GM12878 (cell line): ENCODE data around the gene GLT1D1. TPM values are rescaled to one million over a fixed set of nuclear protein-coding genes. Genes with fewer than 3 reads are reported as not detected.
A peak's percentile ranks its signal among the peaks of the same experiment; 100 is the strongest.

Source experiments
- ATAC-seq: fragments of 200-7000 bp; cut with Tn5 transposase; 3 replicates; pipeline ENCODE4 v1.9.1; 2020; ENCODE audit warnings: mild to moderate bottlenecking, moderate library complexity
- BruUV-seq: library from RNA; stranded (reverse); fragments of 400-500 nt; replicated peaks from 2 replicates; lab custom pipeline; 2021; lab: Mats Ljungman, UMichigan
- CTCF ChIA-PET: fragments of 300-600 bp; sonication (Branson Sonifier 250); formaldehyde crosslinking; extraction: SDS; loops from one replicate; lab custom pipeline; 2021; ENCODE audit warnings: inconsistent platforms; lab: Yijun Ruan, JAX
- POLR2A ChIA-PET: fragments of 350-600 bp; formaldehyde crosslinking; extraction: SDS; loops from one replicate; lab custom pipeline; 2021; ENCODE audit warnings: inconsistent platforms; lab: Charles Lee
- RAD21 ChIA-PET: fragments of 300-600 bp; sonication (Branson Sonifier 250); formaldehyde crosslinking; loops from one replicate; lab custom pipeline; 2023; ENCODE audit warnings: antibody characterized with exemption; ENCODE audit not compliant: unreplicated experiment; lab: Charles Lee
- SMC1A ChIA-PET: fragments of 300-600 bp; sonication (Branson Sonifier 250); formaldehyde crosslinking; loops from one replicate; lab custom pipeline; 2023; ENCODE audit not compliant: unreplicated experiment, uncharacterized antibody; lab: Charles Lee
- DNase-seq: peaks from one replicate; pipeline ENCODE4 v3.0.0-alpha.2; 2011; ENCODE audit warnings: low read depth, low spot score
- FAIRE-seq: peaks from 3 replicates; lab custom pipeline; 2011; peaks lifted over from hg19 to GRCh38; lab: Jason Lieb, UNC
- H2AFZ ChIP-seq: 2 replicates; pipeline ENCODE4 v1.6.0; 2011; ENCODE audit warnings: low read depth, low read length, control low read depth; ENCODE audit not compliant: control insufficient read depth
- H3K27ac ChIP-seq: 2 replicates; pipeline ENCODE4 v1.5.1; 2011; ENCODE audit warnings: control low read depth; ENCODE audit not compliant: control insufficient read depth, insufficient read depth
- H3K27me3 ChIP-seq, 2 experiments: replicated peaks in 1 of 2; 2 replicates each; pipeline versions ENCODE4 v1.6.0 to v1.6.1; 2011; ENCODE audit warnings: low read length in 1 of 2; ENCODE audit not compliant: control insufficient read depth in 2 of 2, insufficient read depth in 2 of 2
- H3K36me3 ChIP-seq, 2 experiments: 2 replicates each; pipeline ENCODE4 v1.5.1; 2011; ENCODE audit warnings: low read length in 1 of 2; ENCODE audit not compliant: control insufficient read depth in 2 of 2, insufficient read depth in 2 of 2
- H3K4me1 ChIP-seq: 2 replicates; pipeline ENCODE4 v1.6.1; 2011; ENCODE audit warnings: mild to moderate bottlenecking, low read length, moderate library complexity, mixed read lengths; ENCODE audit not compliant: control insufficient read depth, insufficient read depth
- H3K4me2 ChIP-seq: 2 replicates; pipeline ENCODE4 v1.6.0; 2011; ENCODE audit warnings: control low read depth; ENCODE audit not compliant: control insufficient read depth, insufficient read depth
- H3K4me3 ChIP-seq: fragments of 200-600 bp; sonication (generic); 2 replicates; pipeline ENCODE4 v1.5.1; 2016
- H3K79me2 ChIP-seq: 2 replicates; pipeline ENCODE4 v1.6.0; 2011; ENCODE audit warnings: low read length; ENCODE audit not compliant: control insufficient read depth, insufficient read depth
- H3K9ac ChIP-seq: 2 replicates; pipeline ENCODE4 v1.8.0; 2011; ENCODE audit warnings: low read length, control low read depth, mixed read lengths; ENCODE audit not compliant: control insufficient read depth, insufficient read depth
- H3K9me3 ChIP-seq: replicated peaks from 3 replicates; pipeline ENCODE4 v1.5.1; 2011; ENCODE audit warnings: mild to moderate bottlenecking, low read length; ENCODE audit not compliant: control insufficient read depth, insufficient read depth
- H4K20me1 ChIP-seq: 2 replicates; pipeline ENCODE4 v1.6.0; 2011; ENCODE audit not compliant: control insufficient read depth, insufficient read depth
- ATF7 ChIP-seq: fragments of 450-650 bp; IDR thresholded peaks from 2 replicates; pipeline ENCODE4 v1.6.1; 2016; ENCODE audit warnings: low read depth, mild to moderate bottlenecking
- DPF2 ChIP-seq: fragments of 450-650 bp; IDR thresholded peaks from 2 replicates; pipeline ENCODE4 v1.6.1; 2017; ENCODE audit warnings: mild to moderate bottlenecking
- IRF4 ChIP-seq: IDR thresholded peaks from 2 replicates; pipeline ENCODE4 v1.6.1; 2011; ENCODE audit warnings: low read depth, low read length
- JUNB ChIP-seq: IDR thresholded peaks from 2 replicates; pipeline ENCODE4 v1.6.1; 2016; ENCODE audit warnings: antibody characterized with exemption, mild to moderate bottlenecking
- MTA2 ChIP-seq: fragments of 450-650 bp; IDR thresholded peaks from 2 replicates; pipeline ENCODE4 v1.6.1; 2016; ENCODE audit warnings: low read depth, mild to moderate bottlenecking, moderate library complexity
- MTA3 ChIP-seq: IDR thresholded peaks from 2 replicates; pipeline ENCODE4 v1.6.1; 2012; ENCODE audit warnings: low read length, inconsistent platforms, borderline replicate concordance
- RBBP5 ChIP-seq: fragments of 200-600 bp; sonication (generic); conservative IDR thresholded peaks from 2 replicates; pipeline ENCODE4 v1.6.1; 2016
- ZNF24 ChIP-seq: fragments of 450-650 bp; IDR thresholded peaks from 2 replicates; pipeline ENCODE4 v1.6.1; 2017; ENCODE audit warnings: antibody characterized with exemption, mild to moderate bottlenecking
- WGBS: methylation state at CpG from one replicate; pipeline ENCODE4 v1.1.6; 2016; ENCODE audit warnings: low lambda C conversion rate; ENCODE audit not compliant: insufficient replicate concordance, insufficient coverage; ENCODE audit errors: missing lambda C conversion rate; 5-methylcytosine and 5-hydroxymethylcytosine counted together
- in situ Hi-C: fragments of 300-500 bp; cut with MboI; formaldehyde crosslinking; loops from 9 replicates; pipeline ENCODE4 v1.14.3; 2018; ENCODE audit warnings: mixed read lengths
- intact Hi-C: fragments of 100-400 bp; cut with micrococcal nuclease; formaldehyde crosslinking; loops from one replicate; pipeline ENCODE4 v1.14.2; 2022; ENCODE audit not compliant: unreplicated experiment
- polyA plus RNA-seq, 11 experiments: library from polyadenylated mRNA; depleted of rRNA in 4 of 11; unstranded in 6 of 11; stranded (reverse) in 5 of 11; fragments of >200 nt; fragmentation: Nextera tagmentation in 4 of 11; fragmentation: Illumina TruSeq in 1 of 11; extraction: Ambion mirVana in 4 of 11; extraction: Trizol in 1 of 11; gene quantifications; 1 replicate in 1 of 11; 2 replicates in 10 of 11; pipeline versions ENCODE4 v1.2.1 to v1.2.3, GENCODE V29; 2011 to 2016; ENCODE audit warnings: inconsistent platforms in 2 of 11, missing spikeins in 2 of 11, low read depth in 1 of 11
- total RNA-seq, 4 experiments: library from RNA; depleted of rRNA in 3 of 4; stranded (reverse); fragments of >200 nt in 3 of 4; fragmentation: Illumina TruSeq in 1 of 4; extraction: Trizol in 1 of 4; gene quantifications; 2 replicates each; pipeline versions ENCODE4 v1.2.1 to v1.2.3, GENCODE V29; 2013 to 2021
- TF ChIP-seq, protein P1 (sequence below): fragments of 450-650 bp; IDR thresholded peaks from 2 replicates; pipeline ENCODE4 v1.6.1; 2016; ENCODE audit warnings: mild to moderate bottlenecking
- TF ChIP-seq, protein P2 (sequence below): fragments of 450-650 bp; IDR thresholded peaks from 2 replicates; pipeline ENCODE4 v1.6.1; 2016; ENCODE audit warnings: mild to moderate bottlenecking
- TF ChIP-seq, protein P3 (sequence below): fragments of 450-650 bp; IDR thresholded peaks from 2 replicates; pipeline ENCODE4 v1.6.1; 2017; ENCODE audit warnings: mild to moderate bottlenecking, low read depth, inconsistent platforms; ENCODE audit not compliant: poor library complexity, severe bottlenecking

GLT1D1 gene
- total and polyA plus RNA-seq, 10 of the 15 experiments (the other 5 are each of a cell fraction or from before 2014, with no cell fraction given): 0.42 to 62.8 (median 3.0) TPM

DNA sequence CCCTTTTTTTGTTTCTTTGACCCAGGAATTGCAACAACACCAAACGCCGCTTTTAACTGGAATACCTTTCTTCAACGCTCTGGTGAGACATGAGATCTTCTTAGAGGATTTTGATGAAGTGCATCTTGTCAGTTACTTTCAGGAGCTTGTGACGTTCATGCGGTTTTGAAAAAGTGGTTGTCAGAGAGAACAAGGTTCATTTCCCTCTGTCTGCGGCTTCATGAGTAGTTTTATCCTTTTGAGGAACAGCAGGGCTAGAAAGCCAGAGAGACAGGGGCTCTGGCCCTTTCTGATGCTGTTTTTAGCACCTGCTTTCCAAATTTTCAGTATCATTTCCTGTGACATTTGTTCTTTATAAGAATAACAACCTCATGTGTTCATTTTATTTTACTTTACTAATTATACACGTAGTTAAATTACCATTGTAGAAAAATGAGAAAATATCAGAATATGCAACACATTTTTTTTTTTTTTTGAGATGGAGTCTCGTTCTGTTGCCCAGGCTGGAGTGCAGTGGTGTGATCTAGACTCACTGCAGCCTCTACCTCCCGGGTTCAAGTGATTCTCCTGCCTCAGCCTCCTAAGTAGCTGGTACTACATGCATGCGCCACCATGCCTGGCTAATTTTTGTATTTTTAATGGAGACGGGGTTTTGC, 61.8 kb downstream of the GLT1D1 start (continued):
- TF ChIP-seq, protein P1, sequence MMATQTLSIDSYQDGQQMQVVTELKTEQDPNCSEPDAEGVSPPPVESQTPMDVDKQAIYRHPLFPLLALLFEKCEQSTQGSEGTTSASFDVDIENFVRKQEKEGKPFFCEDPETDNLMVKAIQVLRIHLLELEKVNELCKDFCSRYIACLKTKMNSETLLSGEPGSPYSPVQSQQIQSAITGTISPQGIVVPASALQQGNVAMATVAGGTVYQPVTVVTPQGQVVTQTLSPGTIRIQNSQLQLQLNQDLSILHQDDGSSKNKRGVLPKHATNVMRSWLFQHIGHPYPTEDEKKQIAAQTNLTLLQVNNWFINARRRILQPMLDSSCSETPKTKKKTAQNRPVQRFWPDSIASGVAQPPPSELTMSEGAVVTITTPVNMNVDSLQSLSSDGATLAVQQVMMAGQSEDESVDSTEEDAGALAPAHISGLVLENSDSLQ: peak; percentile 89
- TF ChIP-seq, all 136 proteins: peak for 53

DNA sequence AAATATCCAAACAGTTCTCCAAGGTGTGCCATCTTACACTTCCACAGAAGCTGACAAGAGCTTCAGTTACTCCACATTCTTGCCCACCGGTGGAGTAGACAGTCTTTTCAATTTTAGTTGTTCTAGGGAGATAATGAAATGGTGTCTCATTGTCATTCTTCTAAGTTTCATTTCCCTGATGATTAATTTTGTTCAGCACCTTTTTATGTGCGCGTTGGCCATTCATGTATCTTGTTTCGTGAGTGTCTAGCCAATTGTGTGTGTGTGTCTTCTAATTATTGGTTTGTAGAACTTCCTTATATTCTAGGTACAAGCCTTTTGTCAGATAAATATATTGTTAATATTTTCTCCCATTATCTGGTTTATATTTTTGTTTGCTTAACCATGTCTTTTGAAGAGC, 63.1 kb downstream of the GLT1D1 start:
- Histone ChIP-seq H4K20me1 (no peaks in the 10 kb centered on the region), H3K9me3 (no peaks in the 10 kb centered on the region), H3K27me3 (no peaks in the 10 kb centered on the region), H3K27ac (no peak overlapping the region), H3K79me2 (no peaks in the 10 kb centered on the region), H3K4me3 (no peak overlapping the region), H3K4me1 (peaks cover 9% of the 10 kb centered on the region; the same call in 1 of the 2 replicates), H3K36me3 (peaks cover 0 to 3% of the 10 kb centered on the region in 2 experiments; a peak in 1 of 4 replicates), H3K4me2 (no peak overlapping the region), H3K9ac (no peak overlapping the region), H2AFZ (no peak overlapping the region)
- ChIA-PET POLR2A (interaction anchor here (0.7 to 2.8 kb wide), 9 partner anchors 9 to 107 kb away, joined by 3 to 17 read pairs (median 5); no protein-coding TSS in a partner anchor), SMC1A (interaction anchor here (0.7 to 5.6 kb wide), 16 partner anchors 10 to 107 kb away, joined by 3 to 36 read pairs (median 5); partner anchors contain the start of gene SLC15A4), CTCF (interaction anchor here (0.9 to 2.2 kb wide), 11 partner anchors 10 to 123 kb away, joined by 3 to 9 read pairs (median 4); partner anchors contain the start of gene SLC15A4), RAD21 (interaction anchor here (0.9 to 3.5 kb wide), 8 partner anchors 49 to 106 kb away, joined by 4 to 35 read pairs (median 8); partner anchors contain the start of gene SLC15A4)
- TF ChIP-seq RBBP5: no peak
- TF ChIP-seq IRF4: no peak
- TF ChIP-seq, protein P2, sequence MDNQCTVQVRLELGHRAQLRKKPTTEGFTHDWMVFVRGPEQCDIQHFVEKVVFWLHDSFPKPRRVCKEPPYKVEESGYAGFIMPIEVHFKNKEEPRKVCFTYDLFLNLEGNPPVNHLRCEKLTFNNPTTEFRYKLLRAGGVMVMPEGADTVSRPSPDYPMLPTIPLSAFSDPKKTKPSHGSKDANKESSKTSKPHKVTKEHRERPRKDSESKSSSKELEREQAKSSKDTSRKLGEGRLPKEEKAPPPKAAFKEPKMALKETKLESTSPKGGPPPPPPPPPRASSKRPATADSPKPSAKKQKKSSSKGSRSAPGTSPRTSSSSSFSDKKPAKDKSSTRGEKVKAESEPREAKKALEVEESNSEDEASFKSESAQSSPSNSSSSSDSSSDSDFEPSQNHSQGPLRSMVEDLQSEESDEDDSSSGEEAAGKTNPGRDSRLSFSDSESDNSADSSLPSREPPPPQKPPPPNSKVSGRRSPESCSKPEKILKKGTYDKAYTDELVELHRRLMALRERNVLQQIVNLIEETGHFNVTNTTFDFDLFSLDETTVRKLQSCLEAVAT: no peak
- peak; percentile 42; the same call in 1 of the 2 replicates for TF ChIP-seq ATF7
- TF ChIP-seq ZNF24: peak; percentile 64; the same call in 1 of the 2 replicates
- TF ChIP-seq MTA2: peak; percentile 76
- no peak for TF ChIP-seq MTA3
- TF ChIP-seq JUNB: peak; percentile 23; the same call in 1 of the 2 replicates
- TF ChIP-seq, protein P3, sequence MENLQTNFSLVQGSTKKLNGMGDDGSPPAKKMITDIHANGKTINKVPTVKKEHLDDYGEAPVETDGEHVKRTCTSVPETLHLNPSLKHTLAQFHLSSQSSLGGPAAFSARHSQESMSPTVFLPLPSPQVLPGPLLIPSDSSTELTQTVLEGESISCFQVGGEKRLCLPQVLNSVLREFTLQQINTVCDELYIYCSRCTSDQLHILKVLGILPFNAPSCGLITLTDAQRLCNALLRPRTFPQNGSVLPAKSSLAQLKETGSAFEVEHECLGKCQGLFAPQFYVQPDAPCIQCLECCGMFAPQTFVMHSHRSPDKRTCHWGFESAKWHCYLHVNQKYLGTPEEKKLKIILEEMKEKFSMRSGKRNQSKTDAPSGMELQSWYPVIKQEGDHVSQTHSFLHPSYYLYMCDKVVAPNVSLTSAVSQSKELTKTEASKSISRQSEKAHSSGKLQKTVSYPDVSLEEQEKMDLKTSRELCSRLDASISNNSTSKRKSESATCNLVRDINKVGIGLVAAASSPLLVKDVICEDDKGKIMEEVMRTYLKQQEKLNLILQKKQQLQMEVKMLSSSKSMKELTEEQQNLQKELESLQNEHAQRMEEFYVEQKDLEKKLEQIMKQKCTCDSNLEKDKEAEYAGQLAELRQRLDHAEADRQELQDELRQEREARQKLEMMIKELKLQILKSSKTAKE: peak; percentile 68
- 0 out of 2 replicates have a peak, but pooled peaks have one; percentile 49 for TF ChIP-seq DPF2
- no TSS peak for BruUV-seq
- DNase-seq (peak; percentile 9), FAIRE-seq (no peak), ATAC-seq (peak; percentile 51)
- 59% methylated on average over 4 of the region's 4 CpGs for WGBS
- in situ Hi-C loops (no loop called here), intact Hi-C loops (no loop called here)
